Keratinocyte (primary cell): ENCODE data around the gene ENGASE. TPM values are rescaled to one million over a fixed set of nuclear protein-coding genes. Genes with fewer than 3 reads are reported as not detected.

Source experiments
- DNase-seq: peaks from one replicate; pipeline ENCODE4 v3.0.0-alpha.2; 2011; ENCODE audit warnings: low read depth, missing footprints, low spot score
- FAIRE-seq: peaks from 2 replicates; lab custom pipeline; 2011; peaks lifted over from hg19 to GRCh38; lab: Jason Lieb, UNC
- H2AFZ ChIP-seq: 2 replicates; pipeline ENCODE4 v1.6.0; 2012; ENCODE audit warnings: low read length, control low read depth, inconsistent platforms; ENCODE audit not compliant: control insufficient read depth
- H3K27ac ChIP-seq: 2 replicates; pipeline ENCODE4 v1.5.1; 2011; ENCODE audit warnings: low read length; ENCODE audit not compliant: control insufficient read depth, insufficient read depth
- H3K27me3 ChIP-seq: 3 replicates; pipeline ENCODE4 v1.6.0; 2011; ENCODE audit warnings: low read length; ENCODE audit not compliant: control insufficient read depth, insufficient read depth; ENCODE audit errors: extremely low read depth
- H3K36me3 ChIP-seq, 2 experiments: 2 replicates in 1 of 2; 3 replicates in 1 of 2; pipeline ENCODE4 v1.5.1; 2011; ENCODE audit warnings: low read length in 2 of 2, mild to moderate bottlenecking in 1 of 2; ENCODE audit not compliant: control insufficient read depth in 2 of 2, insufficient read depth in 2 of 2; ENCODE audit errors: extremely low read depth in 1 of 2
- H3K4me1 ChIP-seq: 3 replicates; pipeline ENCODE4 v1.5.1; 2011; ENCODE audit warnings: low read length; ENCODE audit not compliant: control insufficient read depth, insufficient read depth; ENCODE audit errors: extremely low read depth
- H3K4me2 ChIP-seq: 3 replicates; pipeline ENCODE4 v1.6.0; 2011; ENCODE audit warnings: low read depth, low read length; ENCODE audit not compliant: control insufficient read depth, insufficient read depth; ENCODE audit errors: extremely low read depth
- H3K4me3 ChIP-seq, 3 experiments: fragments of 200-600 bp in 1 of 3; sonication (generic) in 1 of 3; 2 replicates in 2 of 3; 3 replicates in 1 of 3; pipeline ENCODE4 v1.5.1; 2011 to 2016; ENCODE audit warnings: low read length in 3 of 3, mild to moderate bottlenecking in 3 of 3, control low read depth in 2 of 3, inconsistent platforms in 1 of 3, low read depth in 1 of 3, mixed read lengths in 1 of 3, mixed run types in 1 of 3, moderate library complexity in 1 of 3; ENCODE audit not compliant: control insufficient read depth in 2 of 3, insufficient read depth in 2 of 3; ENCODE audit errors: extremely low read depth in 1 of 3
- H3K79me2 ChIP-seq: 2 replicates; pipeline ENCODE4 v1.6.0; 2012; ENCODE audit warnings: low read length; ENCODE audit not compliant: control insufficient read depth, insufficient read depth
- H3K9ac ChIP-seq: 3 replicates; pipeline ENCODE4 v1.6.0; 2011; ENCODE audit warnings: low read length; ENCODE audit not compliant: control insufficient read depth, insufficient read depth; ENCODE audit errors: extremely low read depth
- H3K9me1 ChIP-seq: 3 replicates; pipeline ENCODE4 v1.6.0; 2011; ENCODE audit warnings: low read length; ENCODE audit not compliant: control insufficient read depth, insufficient read depth; ENCODE audit errors: extremely low read depth
- H3K9me3 ChIP-seq: 2 replicates; pipeline ENCODE4 v1.5.1; 2012; ENCODE audit warnings: low read depth, low read length; ENCODE audit not compliant: control insufficient read depth
- H4K20me1 ChIP-seq: 3 replicates; pipeline ENCODE4 v1.6.0; 2011; ENCODE audit warnings: low read length; ENCODE audit not compliant: control insufficient read depth, insufficient read depth; ENCODE audit errors: extremely low read depth
- EZH2 ChIP-seq: IDR thresholded peaks from one replicate; pipeline ENCODE4 v1.6.1; 2012; ENCODE audit warnings: inconsistent platforms, mild to moderate bottlenecking, low read length, moderate library complexity
- dilution Hi-C: fragments of 300-500 bp; cut with MboI; formaldehyde crosslinking; loops from one replicate; pipeline ENCODE4 v1.7.0; 2020; ENCODE audit warnings: low sequenced_read_pairs; ENCODE audit not compliant: extremely low pct_ligation_motif_present
- polyA plus RNA-seq, 5 experiments: library from polyadenylated mRNA; depleted of rRNA in 3 of 5; stranded (reverse) in 3 of 5; stranded (forward) in 1 of 5; unstranded in 1 of 5; fragments of >200 nt; gene quantifications; 1 replicate in 1 of 5; 2 replicates in 3 of 5; 3 replicates in 1 of 5; pipeline versions ENCODE4 v1.2.1 to v1.2.3, GENCODE V29; 2011 to 2012; ENCODE audit warnings: missing spikeins in 2 of 5, low read depth in 1 of 5, low replicate concordance in 1 of 5
- TF ChIP-seq, protein P1 (sequence below), 3 experiments: IDR thresholded peaks in 1 of 3; conservative IDR thresholded peaks in 1 of 3; optimal IDR thresholded peaks in 1 of 3; 2 replicates in 2 of 3; 3 replicates in 1 of 3; pipeline versions ENCODE3 to v1.5.1; 2011; ENCODE audit warnings: low read length in 3 of 3, mild to moderate bottlenecking in 3 of 3, moderate library complexity in 2 of 3, control low read depth in 1 of 3, inconsistent platforms in 1 of 3; ENCODE audit not compliant: insufficient read depth in 2 of 3; ENCODE audit errors: extremely low read depth in 1 of 3

Gene ENGASE
- polyA plus RNA-seq, 1 donor (not counting 4 experiments of a cell fraction or from before 2014, with no cell fraction given) = 6.6 TPM

DNA sequence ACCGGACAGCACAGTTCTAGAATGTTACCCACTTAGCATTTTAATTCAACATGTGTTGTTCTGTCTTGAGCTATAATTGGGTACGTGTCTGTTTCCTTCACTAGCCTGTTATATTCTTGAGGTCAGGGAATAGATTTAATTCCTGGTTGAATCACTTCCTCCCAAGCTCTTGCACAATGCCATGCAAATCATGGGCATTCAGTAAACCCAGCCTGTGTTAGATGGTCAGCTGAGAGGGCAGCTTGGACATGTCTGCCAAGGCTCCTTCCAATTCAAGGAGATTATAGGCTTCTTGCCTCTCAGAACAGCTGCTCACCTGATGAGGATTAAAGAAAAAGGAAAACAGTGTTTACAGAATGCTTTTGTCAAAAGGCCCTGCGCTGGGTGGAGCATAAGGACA is 38.0 kb upstream of the ENGASE start:
- Histone ChIP-seq H3K27me3 (no peaks in the 10 kb centered on the region), H3K9me1 (peaks cover 2% of the 10 kb centered on the region), H3K9me3 (no peaks in the 10 kb centered on the region), H3K4me2 (peak overlapping the region; percentile 31), H3K27ac (peak overlapping the region; percentile 50), H3K9ac (peak overlapping the region; percentile 15), H4K20me1 (no peaks in the 10 kb centered on the region), H3K79me2 (no peaks in the 10 kb centered on the region), H2AFZ (no peak overlapping the region), H3K36me3 (no peaks in the 10 kb centered on the region), H3K4me1 (peaks cover 55% of the 10 kb centered on the region), H3K4me3 (no peak overlapping the region)
- DNase-seq = peak; percentile 42
- FAIRE-seq = peak; percentile 90
- dilution Hi-C loops = loop anchor here (25.0 kb wide), 1 partner anchor 351 kb away; no protein-coding TSS in a partner anchor
- no peak for TF ChIP-seq EZH2
- TF ChIP-seq, protein P1, sequence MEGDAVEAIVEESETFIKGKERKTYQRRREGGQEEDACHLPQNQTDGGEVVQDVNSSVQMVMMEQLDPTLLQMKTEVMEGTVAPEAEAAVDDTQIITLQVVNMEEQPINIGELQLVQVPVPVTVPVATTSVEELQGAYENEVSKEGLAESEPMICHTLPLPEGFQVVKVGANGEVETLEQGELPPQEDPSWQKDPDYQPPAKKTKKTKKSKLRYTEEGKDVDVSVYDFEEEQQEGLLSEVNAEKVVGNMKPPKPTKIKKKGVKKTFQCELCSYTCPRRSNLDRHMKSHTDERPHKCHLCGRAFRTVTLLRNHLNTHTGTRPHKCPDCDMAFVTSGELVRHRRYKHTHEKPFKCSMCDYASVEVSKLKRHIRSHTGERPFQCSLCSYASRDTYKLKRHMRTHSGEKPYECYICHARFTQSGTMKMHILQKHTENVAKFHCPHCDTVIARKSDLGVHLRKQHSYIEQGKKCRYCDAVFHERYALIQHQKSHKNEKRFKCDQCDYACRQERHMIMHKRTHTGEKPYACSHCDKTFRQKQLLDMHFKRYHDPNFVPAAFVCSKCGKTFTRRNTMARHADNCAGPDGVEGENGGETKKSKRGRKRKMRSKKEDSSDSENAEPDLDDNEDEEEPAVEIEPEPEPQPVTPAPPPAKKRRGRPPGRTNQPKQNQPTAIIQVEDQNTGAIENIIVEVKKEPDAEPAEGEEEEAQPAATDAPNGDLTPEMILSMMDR (optimal IDR thresholded peaks at IDR 0.05 in 1 of 3, IDR thresholded peaks at IDR 0.05 in 1 of 3, conservative IDR thresholded peaks at IDR 0.05 in 1 of 3; ENCODE audit: extremely low read depth in 1 of 3, insufficient read depth in 2 of 3, low read length in 3 of 3) = no peak

DNA sequence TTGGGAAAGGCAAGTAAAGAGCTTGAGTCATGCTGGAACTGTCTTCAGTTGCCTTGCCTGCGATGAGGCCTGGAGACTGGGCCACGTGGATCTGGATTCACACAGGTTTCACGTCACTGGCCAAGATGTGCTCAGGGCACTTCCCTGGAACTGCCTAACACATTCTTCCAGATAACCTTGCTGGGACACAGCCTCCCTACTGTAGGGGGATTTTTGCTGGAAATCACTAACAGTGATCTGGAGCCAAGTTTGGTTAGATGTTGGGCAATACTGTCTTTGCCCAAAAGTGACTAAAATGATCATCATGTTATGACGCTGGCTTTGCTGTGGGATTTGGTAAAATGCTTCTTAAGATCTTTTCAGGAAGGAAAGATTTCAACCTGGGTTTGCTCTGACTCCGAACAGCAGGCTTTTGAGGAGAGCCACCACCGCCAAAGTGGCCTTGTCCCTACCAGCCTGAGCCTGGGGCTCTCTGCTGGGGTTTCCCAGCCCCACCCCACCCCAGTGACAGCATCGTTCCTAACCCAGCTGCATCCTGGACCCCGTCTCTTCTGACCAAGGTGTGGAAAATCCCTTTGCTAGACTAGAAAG is 36.0 kb upstream of the ENGASE start:
- no peak overlapping the region for H3K4me3 ChIP-seq
- H3K4me2 ChIP-seq = peak overlapping the region; percentile 42
- no peak overlapping the region for H2AFZ ChIP-seq
- no peaks in the 10 kb centered on the region for H3K9me3 ChIP-seq
- peaks cover 2% of the 10 kb centered on the region for H3K9me1 ChIP-seq
- no peaks in the 10 kb centered on the region for H3K27me3 ChIP-seq
- DNase-seq (peak; percentile 84), FAIRE-seq (peak; percentile 93)
- H3K9ac ChIP-seq = peak overlapping the region; percentile 73
- dilution Hi-C loops = loop anchor here (25.0 kb wide), 1 partner anchor 349 kb away; no protein-coding TSS in a partner anchor
- TF ChIP-seq, protein P1 (optimal IDR thresholded peaks at IDR 0.05 in 1 of 3, IDR thresholded peaks at IDR 0.05 in 1 of 3, conservative IDR thresholded peaks at IDR 0.05 in 1 of 3; ENCODE audit: extremely low read depth in 1 of 3, insufficient read depth in 2 of 3, low read length in 3 of 3) = no peak
- no peak for TF ChIP-seq EZH2
- no peaks in the 10 kb centered on the region for H3K79me2 ChIP-seq
- peak overlapping the region; percentile 84 for H3K27ac ChIP-seq
- no peaks in the 10 kb centered on the region for H4K20me1 ChIP-seq
- H3K36me3 ChIP-seq = no peaks in the 10 kb centered on the region
- H3K4me1 ChIP-seq = peaks cover 46% of the 10 kb centered on the region
